GM12878 (cell line): ENCODE measurements around the gene TSC2. TPM values are rescaled to one million over a fixed set of nuclear protein-coding genes. Genes with fewer than 3 reads are reported as not detected.
"Not testable (repeated sequence)": the region's sequence is repeated elsewhere in the genome, so short reads cannot be mapped to it uniquely, and the experiment has no call there.

Experiments used
- ATAC-seq: fragments of 200-7000 bp; cut with Tn5 transposase; 3 replicates; pipeline ENCODE4 v1.9.1; 2020; ENCODE audit warnings: mild to moderate bottlenecking, moderate library complexity
- BruUV-seq: library from RNA; stranded (reverse); fragments of 400-500 nt; replicated peaks from 2 replicates; lab custom pipeline; 2021; lab: Mats Ljungman, UMichigan
- CTCF ChIA-PET: fragments of 300-600 bp; sonication (Branson Sonifier 250); formaldehyde crosslinking; extraction: SDS; loops from one replicate; lab custom pipeline; 2021; ENCODE audit warnings: inconsistent platforms; lab: Yijun Ruan, JAX
- POLR2A ChIA-PET: fragments of 350-600 bp; formaldehyde crosslinking; extraction: SDS; loops from one replicate; lab custom pipeline; 2021; ENCODE audit warnings: inconsistent platforms; lab: Charles Lee
- RAD21 ChIA-PET: fragments of 300-600 bp; sonication (Branson Sonifier 250); formaldehyde crosslinking; loops from one replicate; lab custom pipeline; 2023; ENCODE audit warnings: antibody characterized with exemption; ENCODE audit not compliant: unreplicated experiment; lab: Charles Lee
- SMC1A ChIA-PET: fragments of 300-600 bp; sonication (Branson Sonifier 250); formaldehyde crosslinking; loops from one replicate; lab custom pipeline; 2023; ENCODE audit not compliant: unreplicated experiment, uncharacterized antibody; lab: Charles Lee
- DNase-seq: peaks from one replicate; pipeline ENCODE4 v3.0.0-alpha.2; 2011; ENCODE audit warnings: low read depth, low spot score
- FAIRE-seq: peaks from 3 replicates; lab custom pipeline; 2011; peaks lifted over from hg19 to GRCh38; lab: Jason Lieb, UNC
- H2AFZ ChIP-seq: 2 replicates; pipeline ENCODE4 v1.6.0; 2011; ENCODE audit warnings: low read depth, low read length, control low read depth; ENCODE audit not compliant: control insufficient read depth
- H3K27ac ChIP-seq: 2 replicates; pipeline ENCODE4 v1.5.1; 2011; ENCODE audit warnings: control low read depth; ENCODE audit not compliant: control insufficient read depth, insufficient read depth
- H3K27me3 ChIP-seq, 2 experiments: replicated peaks in 1 of 2; 2 replicates each; pipeline versions ENCODE4 v1.6.0 to v1.6.1; 2011; ENCODE audit warnings: low read length in 1 of 2; ENCODE audit not compliant: control insufficient read depth in 2 of 2, insufficient read depth in 2 of 2
- H3K36me3 ChIP-seq, 2 experiments: 2 replicates each; pipeline ENCODE4 v1.5.1; 2011; ENCODE audit warnings: low read length in 1 of 2; ENCODE audit not compliant: control insufficient read depth in 2 of 2, insufficient read depth in 2 of 2
- H3K4me1 ChIP-seq: 2 replicates; pipeline ENCODE4 v1.6.1; 2011; ENCODE audit warnings: mild to moderate bottlenecking, low read length, moderate library complexity, mixed read lengths; ENCODE audit not compliant: control insufficient read depth, insufficient read depth
- H3K4me2 ChIP-seq: 2 replicates; pipeline ENCODE4 v1.6.0; 2011; ENCODE audit warnings: control low read depth; ENCODE audit not compliant: control insufficient read depth, insufficient read depth
- H3K4me3 ChIP-seq: fragments of 200-600 bp; sonication (generic); 2 replicates; pipeline ENCODE4 v1.5.1; 2016
- H3K79me2 ChIP-seq: 2 replicates; pipeline ENCODE4 v1.6.0; 2011; ENCODE audit warnings: low read length; ENCODE audit not compliant: control insufficient read depth, insufficient read depth
- H3K9ac ChIP-seq: 2 replicates; pipeline ENCODE4 v1.8.0; 2011; ENCODE audit warnings: low read length, control low read depth, mixed read lengths; ENCODE audit not compliant: control insufficient read depth, insufficient read depth
- H3K9me3 ChIP-seq: replicated peaks from 3 replicates; pipeline ENCODE4 v1.5.1; 2011; ENCODE audit warnings: mild to moderate bottlenecking, low read length; ENCODE audit not compliant: control insufficient read depth, insufficient read depth
- H4K20me1 ChIP-seq: 2 replicates; pipeline ENCODE4 v1.6.0; 2011; ENCODE audit not compliant: control insufficient read depth, insufficient read depth
- WGBS: methylation state at CpG from one replicate; pipeline ENCODE4 v1.1.6; 2016; ENCODE audit warnings: low lambda C conversion rate; ENCODE audit not compliant: insufficient replicate concordance, insufficient coverage; ENCODE audit errors: missing lambda C conversion rate; 5-methylcytosine and 5-hydroxymethylcytosine counted together
- in situ Hi-C: fragments of 300-500 bp; cut with MboI; formaldehyde crosslinking; loops from 9 replicates; pipeline ENCODE4 v1.14.3; 2018; ENCODE audit warnings: mixed read lengths
- intact Hi-C: fragments of 100-400 bp; cut with micrococcal nuclease; formaldehyde crosslinking; loops from one replicate; pipeline ENCODE4 v1.14.2; 2022; ENCODE audit not compliant: unreplicated experiment
- polyA plus RNA-seq, 11 experiments: library from polyadenylated mRNA; depleted of rRNA in 4 of 11; unstranded in 6 of 11; stranded (reverse) in 5 of 11; fragments of >200 nt; fragmentation: Nextera tagmentation in 4 of 11; fragmentation: Illumina TruSeq in 1 of 11; extraction: Ambion mirVana in 4 of 11; extraction: Trizol in 1 of 11; gene quantifications; 1 replicate in 1 of 11; 2 replicates in 10 of 11; pipeline versions ENCODE4 v1.2.1 to v1.2.3, GENCODE V29; 2011 to 2016; ENCODE audit warnings: inconsistent platforms in 2 of 11, missing spikeins in 2 of 11, low read depth in 1 of 11
- total RNA-seq, 4 experiments: library from RNA; depleted of rRNA in 3 of 4; stranded (reverse); fragments of >200 nt in 3 of 4; fragmentation: Illumina TruSeq in 1 of 4; extraction: Trizol in 1 of 4; gene quantifications; 2 replicates each; pipeline versions ENCODE4 v1.2.1 to v1.2.3, GENCODE V29; 2013 to 2021

TSC2 gene
- total and polyA plus RNA-seq, 10 of the 15 experiments (the other 5 are each of a cell fraction or from before 2014, with no cell fraction given): 1.6 to 77.0 (median 21.6) TPM

- DNase-seq, H3K4me2 ChIP-seq, H4K20me1 ChIP-seq, SMC1A ChIA-PET, FAIRE-seq, H3K27ac ChIP-seq, H3K36me3 ChIP-seq, ATAC-seq, BruUV-seq, RAD21 ChIA-PET, H3K9ac ChIP-seq, in situ Hi-C loops, H3K4me3 ChIP-seq, H2AFZ ChIP-seq, CTCF ChIA-PET, H3K27me3 ChIP-seq, H3K79me2 ChIP-seq, intact Hi-C loops, POLR2A ChIA-PET, H3K4me1 ChIP-seq, H3K9me3 ChIP-seq: not testable (repeated sequence)
- WGBS: 95% methylated on average over 12 of the region's 21 CpGs
These were observed 57.5 kb downstream of the TSC2 start for GRCh38 chr16:2105291-2105690.

- not testable (repeated sequence) for ATAC-seq
These were observed 58.0 kb downstream of the TSC2 start for GRCh38 chr16:2105769-2106168.

DNA sequence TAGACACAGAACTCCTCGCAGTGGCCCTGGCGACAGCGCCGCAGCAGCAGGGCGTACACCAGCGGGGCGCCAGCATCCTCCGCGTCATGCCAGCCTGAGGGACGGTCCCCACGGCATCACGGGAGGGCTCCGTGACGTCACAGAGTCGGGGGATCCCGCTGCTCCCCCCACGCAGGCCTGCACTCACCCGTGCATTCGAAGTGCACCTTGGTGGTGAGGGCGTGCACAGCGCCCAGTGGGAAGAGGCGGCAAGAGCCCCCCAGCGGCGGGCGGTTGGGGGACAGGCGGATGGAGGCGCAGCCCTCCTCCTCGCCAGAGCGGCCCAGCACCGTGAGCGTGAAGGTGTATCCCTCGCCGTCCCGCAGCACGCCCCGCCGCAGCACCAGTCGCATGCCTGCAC is 58.4 kb downstream of the TSC2 start:
- FAIRE-seq, H3K4me3 ChIP-seq, RAD21 ChIA-PET, DNase-seq, SMC1A ChIA-PET, H3K4me1 ChIP-seq, in situ Hi-C loops, ATAC-seq, intact Hi-C loops, H3K4me2 ChIP-seq, POLR2A ChIA-PET, H3K27me3 ChIP-seq, H3K9me3 ChIP-seq, H3K9ac ChIP-seq, H4K20me1 ChIP-seq, H3K36me3 ChIP-seq, H3K79me2 ChIP-seq, CTCF ChIA-PET, BruUV-seq, H3K27ac ChIP-seq, H2AFZ ChIP-seq: not testable (repeated sequence)
- WGBS: 97% methylated on average over 33 of the region's 38 CpGs

More at GRCh38 chr16:2105769-2106168, 58.0 kb downstream of the TSC2 start:
- in situ Hi-C loops, POLR2A ChIA-PET, H3K9me3 ChIP-seq, H3K36me3 ChIP-seq, H4K20me1 ChIP-seq, H3K9ac ChIP-seq, intact Hi-C loops, H3K79me2 ChIP-seq, H2AFZ ChIP-seq, BruUV-seq, H3K27ac ChIP-seq, SMC1A ChIA-PET, H3K4me1 ChIP-seq, H3K4me3 ChIP-seq, DNase-seq, H3K4me2 ChIP-seq, FAIRE-seq, H3K27me3 ChIP-seq, RAD21 ChIA-PET, CTCF ChIA-PET: not testable (repeated sequence)
- 90% methylated on average over 16 of the region's 22 CpGs for WGBS

GRCh38 chr16:2107121-2107790 is 59.5 kb downstream of the TSC2 start:
- H3K4me2 ChIP-seq, in situ Hi-C loops, DNase-seq, H3K9me3 ChIP-seq, POLR2A ChIA-PET, H3K36me3 ChIP-seq, SMC1A ChIA-PET, H3K79me2 ChIP-seq, H3K9ac ChIP-seq, RAD21 ChIA-PET, H4K20me1 ChIP-seq, H3K4me3 ChIP-seq, H3K4me1 ChIP-seq, BruUV-seq, intact Hi-C loops, H3K27me3 ChIP-seq, ATAC-seq, H3K27ac ChIP-seq, CTCF ChIA-PET, H2AFZ ChIP-seq, FAIRE-seq: not testable (repeated sequence)
- WGBS: 64% methylated on average over 15 of the region's 17 CpGs
